ENCODE results near the gene ATOH8. TPM values are rescaled to one million over a fixed set of nuclear protein-coding genes. Genes with fewer than 3 reads are reported as not detected.

Gene ATOH8
- total RNA-seq, 1 experiment from 2014 or later: 0.81 TPM

DNA sequence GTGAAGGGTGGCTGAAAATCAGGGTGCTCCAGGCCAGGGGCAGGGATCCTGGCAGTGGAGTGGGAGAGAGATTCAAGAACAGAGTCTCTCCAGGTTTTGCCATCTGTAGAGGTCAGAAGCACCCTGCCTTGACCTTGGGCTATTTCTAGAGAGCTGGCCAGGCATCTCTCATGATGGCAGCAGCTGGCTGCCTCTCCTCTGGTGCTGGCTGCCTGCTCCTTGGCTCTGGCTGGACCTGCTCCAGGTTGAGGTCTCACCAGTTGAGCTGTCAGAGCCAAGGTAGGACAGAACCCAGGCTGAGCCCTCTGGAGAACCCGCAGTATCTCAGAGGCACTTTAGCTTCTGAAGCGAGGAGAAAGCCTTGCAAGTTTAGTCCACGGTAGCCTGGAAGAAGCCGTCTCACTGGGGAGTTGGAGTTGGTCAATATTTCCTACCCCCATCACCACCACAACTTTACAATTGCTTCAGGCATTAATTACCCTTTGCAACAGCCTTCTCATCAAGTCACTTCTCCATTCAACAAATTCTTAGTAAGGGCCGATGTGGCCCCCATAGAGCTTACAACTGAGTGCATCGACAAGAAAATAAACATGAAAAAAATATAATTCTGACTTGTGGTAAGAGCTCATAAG, 34.1 kb upstream of the ATOH8 start (continued):
- TF ChIP-seq, protein P1, sequence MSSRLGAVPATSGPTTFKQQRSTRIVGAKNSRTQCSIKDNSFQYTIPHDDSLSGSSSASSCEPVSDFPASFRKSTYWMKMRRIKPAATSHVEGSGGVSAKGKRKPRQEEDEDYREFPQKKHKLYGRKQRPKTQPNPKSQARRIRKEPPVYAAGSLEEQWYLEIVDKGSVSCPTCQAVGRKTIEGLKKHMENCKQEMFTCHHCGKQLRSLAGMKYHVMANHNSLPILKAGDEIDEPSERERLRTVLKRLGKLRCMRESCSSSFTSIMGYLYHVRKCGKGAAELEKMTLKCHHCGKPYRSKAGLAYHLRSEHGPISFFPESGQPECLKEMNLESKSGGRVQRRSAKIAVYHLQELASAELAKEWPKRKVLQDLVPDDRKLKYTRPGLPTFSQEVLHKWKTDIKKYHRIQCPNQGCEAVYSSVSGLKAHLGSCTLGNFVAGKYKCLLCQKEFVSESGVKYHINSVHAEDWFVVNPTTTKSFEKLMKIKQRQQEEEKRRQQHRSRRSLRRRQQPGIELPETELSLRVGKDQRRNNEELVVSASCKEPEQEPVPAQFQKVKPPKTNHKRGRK (CRISPR knock-in tag; IDR thresholded peaks at IDR 0.05; ENCODE audit: borderline replicate concordance): no peak

DNA sequence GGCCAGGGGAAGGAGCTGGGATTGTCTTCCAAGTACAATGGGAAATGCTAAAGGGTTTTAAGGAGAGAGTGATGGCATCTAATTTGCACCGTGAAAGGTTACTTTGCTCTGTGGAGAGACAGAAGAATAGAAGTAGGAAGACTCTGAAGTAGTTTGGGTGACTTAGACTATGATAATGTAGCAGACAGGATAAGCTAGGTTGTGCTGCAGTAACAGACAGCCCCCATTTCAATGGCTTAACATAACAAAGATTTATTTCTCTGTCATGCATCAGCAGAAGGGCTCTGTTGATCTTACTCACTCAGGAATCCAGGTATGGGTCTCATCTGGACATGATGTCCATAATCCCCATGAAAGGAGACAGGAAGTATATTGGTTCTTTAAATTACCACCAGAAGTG, 33.3 kb upstream of the ATOH8 start:
- H3K4me1 Mint-ChIP-seq: no peaks in the 10 kb centered on the region
- TF ChIP-seq IRF2 (CRISPR knock-in tag; IDR thresholded peaks at IDR 0.05; ENCODE audit: borderline replicate concordance, low read depth): no peak
- TF ChIP-seq GTF2I (CRISPR knock-in tag; conservative IDR thresholded peaks at IDR 0.05): no peak
- TF ChIP-seq ZNF671 (CRISPR knock-in tag; IDR thresholded peaks at IDR 0.05): no peak
- TF ChIP-seq ZNF232 (CRISPR knock-in tag; IDR thresholded peaks at IDR 0.05): no peak
- TF ChIP-seq SMAD4 (CRISPR knock-in tag; IDR thresholded peaks at IDR 0.05): no peak
- TF ChIP-seq NFYB (CRISPR knock-in tag; conservative IDR thresholded peaks at IDR 0.05; ENCODE audit: low read depth): no peak
- no peak for TF ChIP-seq PRRX2 (CRISPR knock-in tag; IDR thresholded peaks at IDR 0.05)
- TF ChIP-seq ZNF416 (CRISPR knock-in tag; IDR thresholded peaks at IDR 0.05): no peak
- TF ChIP-seq, protein P2, sequence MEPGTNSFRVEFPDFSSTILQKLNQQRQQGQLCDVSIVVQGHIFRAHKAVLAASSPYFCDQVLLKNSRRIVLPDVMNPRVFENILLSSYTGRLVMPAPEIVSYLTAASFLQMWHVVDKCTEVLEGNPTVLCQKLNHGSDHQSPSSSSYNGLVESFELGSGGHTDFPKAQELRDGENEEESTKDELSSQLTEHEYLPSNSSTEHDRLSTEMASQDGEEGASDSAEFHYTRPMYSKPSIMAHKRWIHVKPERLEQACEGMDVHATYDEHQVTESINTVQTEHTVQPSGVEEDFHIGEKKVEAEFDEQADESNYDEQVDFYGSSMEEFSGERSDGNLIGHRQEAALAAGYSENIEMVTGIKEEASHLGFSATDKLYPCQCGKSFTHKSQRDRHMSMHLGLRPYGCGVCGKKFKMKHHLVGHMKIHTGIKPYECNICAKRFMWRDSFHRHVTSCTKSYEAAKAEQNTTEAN (CRISPR knock-in tag; IDR thresholded peaks at IDR 0.05): no peak
- H3K4me3 Mint-ChIP-seq: no peak overlapping the region
- ATAC-seq: no peak
- H3K9me3 Mint-ChIP-seq: peaks cover 11% of the 10 kb centered on the region
- no peaks in the 10 kb centered on the region for H3K36me3 Mint-ChIP-seq
- POLR2A ChIA-PET: no interaction called here
- CTCF ChIA-PET: interaction anchor here (0.8 to 3.1 kb wide), 6 partner anchors 9 to 107 kb away, joined by 3 to 26 read pairs (median 3); no protein-coding TSS in a partner anchor
- no peak overlapping the region for H3K27ac Mint-ChIP-seq
- H3K27me3 Mint-ChIP-seq (ENCODE audit: low read depth): no peaks in the 10 kb centered on the region; the same call in none of the 2 replicates
- DNase-seq (ENCODE audit: low spot score): no peak

DNA sequence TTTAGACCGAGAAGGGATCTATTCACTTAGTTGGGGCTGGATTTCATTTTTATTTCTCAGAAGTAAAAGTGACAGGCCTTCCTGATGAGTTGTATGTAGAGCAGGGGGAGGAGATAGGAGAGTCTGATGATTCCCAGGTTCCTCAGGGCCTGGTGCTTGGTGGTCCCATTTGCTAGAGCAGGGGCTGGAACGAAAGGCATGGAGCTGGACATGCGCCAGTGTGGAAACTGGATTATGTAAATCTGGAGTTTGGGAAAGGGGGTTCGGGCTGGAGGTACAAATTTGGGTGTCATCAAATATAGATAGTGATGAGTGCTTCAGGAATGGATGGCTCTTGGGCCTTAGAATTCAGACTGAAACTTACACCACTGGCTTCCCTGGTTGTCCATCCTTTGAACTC, 32.1 kb upstream of the ATOH8 start:
- Mint-ChIP-seq H3K27me3 (ENCODE audit: low read depth) (no peaks in the 10 kb centered on the region; the same call in 1 of the 2 replicates), H3K9me3 (peaks cover 11% of the 10 kb centered on the region), H3K4me1 (no peaks in the 10 kb centered on the region), H3K27ac (no peak overlapping the region), H3K4me3 (no peak overlapping the region), H3K36me3 (no peaks in the 10 kb centered on the region)
- ChIA-PET CTCF (no interaction called here), POLR2A (no interaction called here)
- DNase-seq (ENCODE audit: low spot score) (no peak), ATAC-seq (no peak)
- TF ChIP-seq HMGA2 (CRISPR knock-in tag; IDR thresholded peaks at IDR 0.05) (no peak), RELA (CRISPR knock-in tag; IDR thresholded peaks at IDR 0.05; ENCODE audit: borderline replicate concordance) (no peak), NR3C1 (CRISPR knock-in tag; conservative IDR thresholded peaks at IDR 0.05; ENCODE audit: low read depth) (no peak)
- TF ChIP-seq, protein P3, sequence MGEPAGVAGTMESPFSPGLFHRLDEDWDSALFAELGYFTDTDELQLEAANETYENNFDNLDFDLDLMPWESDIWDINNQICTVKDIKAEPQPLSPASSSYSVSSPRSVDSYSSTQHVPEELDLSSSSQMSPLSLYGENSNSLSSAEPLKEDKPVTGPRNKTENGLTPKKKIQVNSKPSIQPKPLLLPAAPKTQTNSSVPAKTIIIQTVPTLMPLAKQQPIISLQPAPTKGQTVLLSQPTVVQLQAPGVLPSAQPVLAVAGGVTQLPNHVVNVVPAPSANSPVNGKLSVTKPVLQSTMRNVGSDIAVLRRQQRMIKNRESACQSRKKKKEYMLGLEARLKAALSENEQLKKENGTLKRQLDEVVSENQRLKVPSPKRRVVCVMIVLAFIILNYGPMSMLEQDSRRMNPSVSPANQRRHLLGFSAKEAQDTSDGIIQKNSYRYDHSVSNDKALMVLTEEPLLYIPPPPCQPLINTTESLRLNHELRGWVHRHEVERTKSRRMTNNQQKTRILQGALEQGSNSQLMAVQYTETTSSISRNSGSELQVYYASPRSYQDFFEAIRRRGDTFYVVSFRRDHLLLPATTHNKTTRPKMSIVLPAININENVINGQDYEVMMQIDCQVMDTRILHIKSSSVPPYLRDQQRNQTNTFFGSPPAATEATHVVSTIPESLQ (CRISPR knock-in tag; IDR thresholded peaks at IDR 0.05): no peak
- TF ChIP-seq, protein P4, sequence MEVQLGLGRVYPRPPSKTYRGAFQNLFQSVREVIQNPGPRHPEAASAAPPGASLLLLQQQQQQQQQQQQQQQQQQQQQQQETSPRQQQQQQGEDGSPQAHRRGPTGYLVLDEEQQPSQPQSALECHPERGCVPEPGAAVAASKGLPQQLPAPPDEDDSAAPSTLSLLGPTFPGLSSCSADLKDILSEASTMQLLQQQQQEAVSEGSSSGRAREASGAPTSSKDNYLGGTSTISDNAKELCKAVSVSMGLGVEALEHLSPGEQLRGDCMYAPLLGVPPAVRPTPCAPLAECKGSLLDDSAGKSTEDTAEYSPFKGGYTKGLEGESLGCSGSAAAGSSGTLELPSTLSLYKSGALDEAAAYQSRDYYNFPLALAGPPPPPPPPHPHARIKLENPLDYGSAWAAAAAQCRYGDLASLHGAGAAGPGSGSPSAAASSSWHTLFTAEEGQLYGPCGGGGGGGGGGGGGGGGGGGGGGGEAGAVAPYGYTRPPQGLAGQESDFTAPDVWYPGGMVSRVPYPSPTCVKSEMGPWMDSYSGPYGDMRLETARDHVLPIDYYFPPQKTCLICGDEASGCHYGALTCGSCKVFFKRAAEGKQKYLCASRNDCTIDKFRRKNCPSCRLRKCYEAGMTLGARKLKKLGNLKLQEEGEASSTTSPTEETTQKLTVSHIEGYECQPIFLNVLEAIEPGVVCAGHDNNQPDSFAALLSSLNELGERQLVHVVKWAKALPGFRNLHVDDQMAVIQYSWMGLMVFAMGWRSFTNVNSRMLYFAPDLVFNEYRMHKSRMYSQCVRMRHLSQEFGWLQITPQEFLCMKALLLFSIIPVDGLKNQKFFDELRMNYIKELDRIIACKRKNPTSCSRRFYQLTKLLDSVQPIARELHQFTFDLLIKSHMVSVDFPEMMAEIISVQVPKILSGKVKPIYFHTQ (CRISPR knock-in tag; IDR thresholded peaks at IDR 0.05): no peak
- TF ChIP-seq, protein P5, sequence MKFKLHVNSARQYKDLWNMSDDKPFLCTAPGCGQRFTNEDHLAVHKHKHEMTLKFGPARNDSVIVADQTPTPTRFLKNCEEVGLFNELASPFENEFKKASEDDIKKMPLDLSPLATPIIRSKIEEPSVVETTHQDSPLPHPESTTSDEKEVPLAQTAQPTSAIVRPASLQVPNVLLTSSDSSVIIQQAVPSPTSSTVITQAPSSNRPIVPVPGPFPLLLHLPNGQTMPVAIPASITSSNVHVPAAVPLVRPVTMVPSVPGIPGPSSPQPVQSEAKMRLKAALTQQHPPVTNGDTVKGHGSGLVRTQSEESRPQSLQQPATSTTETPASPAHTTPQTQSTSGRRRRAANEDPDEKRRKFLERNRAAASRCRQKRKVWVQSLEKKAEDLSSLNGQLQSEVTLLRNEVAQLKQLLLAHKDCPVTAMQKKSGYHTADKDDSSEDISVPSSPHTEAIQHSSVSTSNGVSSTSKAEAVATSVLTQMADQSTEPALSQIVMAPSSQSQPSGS (CRISPR knock-in tag; IDR thresholded peaks at IDR 0.05; ENCODE audit: borderline replicate concordance, low read depth): no peak
- TF ChIP-seq, protein P6, sequence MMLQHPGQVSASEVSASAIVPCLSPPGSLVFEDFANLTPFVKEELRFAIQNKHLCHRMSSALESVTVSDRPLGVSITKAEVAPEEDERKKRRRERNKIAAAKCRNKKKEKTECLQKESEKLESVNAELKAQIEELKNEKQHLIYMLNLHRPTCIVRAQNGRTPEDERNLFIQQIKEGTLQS (CRISPR knock-in tag; conservative IDR thresholded peaks at IDR 0.05): no peak
- TF ChIP-seq, protein P7, sequence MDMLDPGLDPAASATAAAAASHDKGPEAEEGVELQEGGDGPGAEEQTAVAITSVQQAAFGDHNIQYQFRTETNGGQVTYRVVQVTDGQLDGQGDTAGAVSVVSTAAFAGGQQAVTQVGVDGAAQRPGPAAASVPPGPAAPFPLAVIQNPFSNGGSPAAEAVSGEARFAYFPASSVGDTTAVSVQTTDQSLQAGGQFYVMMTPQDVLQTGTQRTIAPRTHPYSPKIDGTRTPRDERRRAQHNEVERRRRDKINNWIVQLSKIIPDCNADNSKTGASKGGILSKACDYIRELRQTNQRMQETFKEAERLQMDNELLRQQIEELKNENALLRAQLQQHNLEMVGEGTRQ (CRISPR knock-in tag; IDR thresholded peaks at IDR 0.05): no peak
- TF ChIP-seq, protein P8, sequence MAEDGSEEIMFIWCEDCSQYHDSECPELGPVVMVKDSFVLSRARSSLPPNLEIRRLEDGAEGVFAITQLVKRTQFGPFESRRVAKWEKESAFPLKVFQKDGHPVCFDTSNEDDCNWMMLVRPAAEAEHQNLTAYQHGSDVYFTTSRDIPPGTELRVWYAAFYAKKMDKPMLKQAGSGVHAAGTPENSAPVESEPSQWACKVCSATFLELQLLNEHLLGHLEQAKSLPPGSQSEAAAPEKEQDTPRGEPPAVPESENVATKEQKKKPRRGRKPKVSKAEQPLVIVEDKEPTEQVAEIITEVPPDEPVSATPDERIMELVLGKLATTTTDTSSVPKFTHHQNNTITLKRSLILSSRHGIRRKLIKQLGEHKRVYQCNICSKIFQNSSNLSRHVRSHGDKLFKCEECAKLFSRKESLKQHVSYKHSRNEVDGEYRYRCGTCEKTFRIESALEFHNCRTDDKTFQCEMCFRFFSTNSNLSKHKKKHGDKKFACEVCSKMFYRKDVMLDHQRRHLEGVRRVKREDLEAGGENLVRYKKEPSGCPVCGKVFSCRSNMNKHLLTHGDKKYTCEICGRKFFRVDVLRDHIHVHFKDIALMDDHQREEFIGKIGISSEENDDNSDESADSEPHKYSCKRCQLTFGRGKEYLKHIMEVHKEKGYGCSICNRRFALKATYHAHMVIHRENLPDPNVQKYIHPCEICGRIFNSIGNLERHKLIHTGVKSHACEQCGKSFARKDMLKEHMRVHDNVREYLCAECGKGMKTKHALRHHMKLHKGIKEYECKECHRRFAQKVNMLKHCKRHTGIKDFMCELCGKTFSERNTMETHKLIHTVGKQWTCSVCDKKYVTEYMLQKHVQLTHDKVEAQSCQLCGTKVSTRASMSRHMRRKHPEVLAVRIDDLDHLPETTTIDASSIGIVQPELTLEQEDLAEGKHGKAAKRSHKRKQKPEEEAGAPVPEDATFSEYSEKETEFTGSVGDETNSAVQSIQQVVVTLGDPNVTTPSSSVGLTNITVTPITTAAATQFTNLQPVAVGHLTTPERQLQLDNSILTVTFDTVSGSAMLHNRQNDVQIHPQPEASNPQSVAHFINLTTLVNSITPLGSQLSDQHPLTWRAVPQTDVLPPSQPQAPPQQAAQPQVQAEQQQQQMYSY (CRISPR knock-in tag; IDR thresholded peaks at IDR 0.05): no peak
